Endodermal cell (in vitro differentiated cells): ENCODE data around the gene JAKMIP1. TPM values are rescaled to one million over a fixed set of nuclear protein-coding genes. Genes with fewer than 3 reads are reported as not detected.

Source experiments
- DNase-seq: peaks from one replicate; pipeline ENCODE4 v3.0.0-alpha.2; 2017
- H3K27ac ChIP-seq: 2 replicates; pipeline ENCODE4 v1.5.1; 2013; ENCODE audit warnings: mild to moderate bottlenecking, low read depth, low read length, moderate library complexity
- H3K27me3 ChIP-seq: 2 replicates; pipeline ENCODE4 v1.6.1; 2013; ENCODE audit warnings: mild to moderate bottlenecking, low read length, moderate library complexity; ENCODE audit not compliant: insufficient read depth, control insufficient read depth, poor library complexity, severe bottlenecking
- H3K36me3 ChIP-seq: 2 replicates; pipeline ENCODE4 v1.7.0; 2013; ENCODE audit warnings: mild to moderate bottlenecking, low read length, moderate library complexity; ENCODE audit not compliant: control insufficient read depth, insufficient read depth
- H3K4me1 ChIP-seq: one replicate; pipeline ENCODE4 v1.7.0; 2013; ENCODE audit warnings: low read length; ENCODE audit not compliant: control insufficient read depth, insufficient read depth
- H3K4me3 ChIP-seq: 2 replicates; pipeline ENCODE4 v1.5.1; 2013; ENCODE audit warnings: mild to moderate bottlenecking, low read length, moderate library complexity
- H3K9ac ChIP-seq: 2 replicates; pipeline ENCODE4 v1.6.1; 2013; ENCODE audit warnings: mild to moderate bottlenecking, low read length, moderate library complexity; ENCODE audit not compliant: poor library complexity, severe bottlenecking; ENCODE audit errors: extremely low read depth
- H3K9me3 ChIP-seq: 2 replicates; pipeline ENCODE4 v1.6.1; 2013; ENCODE audit warnings: mild to moderate bottlenecking, low read length, moderate library complexity; ENCODE audit not compliant: control insufficient read depth
- H3K27ac Mint-ChIP-seq: 2 replicates; pipeline ENCODE4 v1.8.0; 2020; ENCODE audit warnings: mixed read lengths
- H3K27me3 Mint-ChIP-seq: 2 replicates; pipeline ENCODE4 v1.8.0; 2021; ENCODE audit warnings: mild to moderate bottlenecking, mixed read lengths; ENCODE audit not compliant: insufficient read depth
- H3K36me3 Mint-ChIP-seq: 2 replicates; pipeline ENCODE4 v1.8.0; 2020; ENCODE audit warnings: low read depth, mixed read lengths
- H3K4me1 Mint-ChIP-seq: 2 replicates; pipeline ENCODE4 v1.8.0; 2020; ENCODE audit warnings: mixed read lengths
- H3K4me3 Mint-ChIP-seq: 2 replicates; pipeline ENCODE4 v1.8.0; 2020; ENCODE audit warnings: mild to moderate bottlenecking, moderate library complexity, mixed read lengths
- H3K9me3 Mint-ChIP-seq: 2 replicates; pipeline ENCODE4 v1.8.0; 2020; ENCODE audit warnings: mild to moderate bottlenecking, mixed read lengths
- WGBS, 2 experiments: methylation state at CpG; one replicate each; pipeline versions ENCODE4 v1.1.5 to v1.1.7; 2013; ENCODE audit warnings: missing lambda C conversion rate in 2 of 2, mixed read lengths in 1 of 2; ENCODE audit not compliant: insufficient coverage in 1 of 2, insufficient read length in 1 of 2; 5-methylcytosine and 5-hydroxymethylcytosine counted together
- total RNA-seq, 2 donors: library from RNA; stranded (reverse); fragmentation: NEBNext Ultra II Directional in 1 of 2; extraction: Animal tissue kit (Norgen Biotek cat#: 25700) in 1 of 2; gene quantifications; 2 replicates in 1 of 2; 3 replicates in 1 of 2; pipeline ENCODE4 v1.2.1, GENCODE V29; 2021
- TF ChIP-seq, protein P1 (sequence below): fragments of 200-600 bp; sonication (generic); conservative IDR thresholded peaks from 2 replicates; pipeline ENCODE4 v1.5.0; 2021; ENCODE audit warnings: antibody characterized with exemption, mild to moderate bottlenecking

The JAKMIP1 gene
- total RNA-seq, 2 donors from 2014 or later, result 10.4 to 11.2 TPM

DNA sequence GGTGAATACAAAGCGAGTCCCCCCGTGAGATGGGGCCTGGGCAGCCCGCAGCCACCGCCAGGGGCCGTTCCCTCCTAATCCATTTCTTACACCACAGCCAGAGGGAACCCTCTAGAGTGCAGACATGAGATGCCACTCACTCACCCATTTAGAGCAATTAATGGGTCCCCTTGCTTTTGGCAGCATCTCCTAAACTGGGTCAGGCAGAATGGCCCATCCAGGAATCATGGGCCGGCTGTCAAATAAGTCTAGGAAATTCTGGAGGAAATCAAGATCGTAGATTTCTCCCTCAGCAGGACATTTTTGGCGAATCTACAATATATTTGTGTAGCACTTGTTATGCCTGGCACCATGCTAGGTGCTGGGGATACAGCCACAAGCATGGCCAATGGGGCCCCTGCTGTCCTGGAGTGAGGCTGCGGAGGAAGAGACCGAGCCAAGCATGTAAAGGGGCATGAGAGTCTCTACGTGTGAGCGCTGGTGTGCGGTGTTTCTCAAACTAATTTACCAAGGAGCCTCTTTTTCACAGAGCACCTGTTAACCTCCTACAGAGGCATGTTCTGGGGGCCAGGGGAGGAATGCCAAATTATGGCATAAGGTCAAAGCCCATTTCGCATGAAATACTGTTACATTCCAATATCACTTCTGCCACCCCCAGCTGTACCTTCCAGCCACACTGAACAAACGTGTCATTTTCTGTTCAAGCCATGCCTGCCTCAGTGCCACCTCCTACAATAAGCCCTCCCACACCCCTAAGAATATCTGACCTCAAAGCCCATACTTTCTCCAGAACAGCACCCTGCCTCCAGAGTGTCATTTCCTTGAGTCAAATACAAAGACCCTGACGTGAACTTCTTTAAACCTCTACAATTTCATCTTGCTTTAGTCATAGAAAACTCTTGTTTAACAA lies 28.1 kb upstream of the JAKMIP1 start:
- Histone ChIP-seq H3K9ac (no peak overlapping the region), H3K4me3 (no peak overlapping the region), H3K36me3 (no peaks in the 10 kb centered on the region), H3K9me3 (no peaks in the 10 kb centered on the region), H3K27me3 (no peaks in the 10 kb centered on the region), H3K4me1 (peaks cover 9% of the 10 kb centered on the region), H3K27ac (no peak overlapping the region)
- peak; percentile 50 for DNase-seq
- H3K36me3 Mint-ChIP-seq, result no peaks in the 10 kb centered on the region
- no peak overlapping the region for H3K4me3 Mint-ChIP-seq
- 88 to 90% methylated on average over 9 to 16 of the region's 16 CpGs for WGBS, 2 experiments
- H3K4me1 Mint-ChIP-seq, result peaks cover 13% of the 10 kb centered on the region
- H3K27me3 Mint-ChIP-seq, result no peaks in the 10 kb centered on the region
- TF ChIP-seq, protein P1, sequence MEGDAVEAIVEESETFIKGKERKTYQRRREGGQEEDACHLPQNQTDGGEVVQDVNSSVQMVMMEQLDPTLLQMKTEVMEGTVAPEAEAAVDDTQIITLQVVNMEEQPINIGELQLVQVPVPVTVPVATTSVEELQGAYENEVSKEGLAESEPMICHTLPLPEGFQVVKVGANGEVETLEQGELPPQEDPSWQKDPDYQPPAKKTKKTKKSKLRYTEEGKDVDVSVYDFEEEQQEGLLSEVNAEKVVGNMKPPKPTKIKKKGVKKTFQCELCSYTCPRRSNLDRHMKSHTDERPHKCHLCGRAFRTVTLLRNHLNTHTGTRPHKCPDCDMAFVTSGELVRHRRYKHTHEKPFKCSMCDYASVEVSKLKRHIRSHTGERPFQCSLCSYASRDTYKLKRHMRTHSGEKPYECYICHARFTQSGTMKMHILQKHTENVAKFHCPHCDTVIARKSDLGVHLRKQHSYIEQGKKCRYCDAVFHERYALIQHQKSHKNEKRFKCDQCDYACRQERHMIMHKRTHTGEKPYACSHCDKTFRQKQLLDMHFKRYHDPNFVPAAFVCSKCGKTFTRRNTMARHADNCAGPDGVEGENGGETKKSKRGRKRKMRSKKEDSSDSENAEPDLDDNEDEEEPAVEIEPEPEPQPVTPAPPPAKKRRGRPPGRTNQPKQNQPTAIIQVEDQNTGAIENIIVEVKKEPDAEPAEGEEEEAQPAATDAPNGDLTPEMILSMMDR, result peak; percentile 23
- no peaks in the 10 kb centered on the region for H3K9me3 Mint-ChIP-seq
- no peak overlapping the region for H3K27ac Mint-ChIP-seq

DNA sequence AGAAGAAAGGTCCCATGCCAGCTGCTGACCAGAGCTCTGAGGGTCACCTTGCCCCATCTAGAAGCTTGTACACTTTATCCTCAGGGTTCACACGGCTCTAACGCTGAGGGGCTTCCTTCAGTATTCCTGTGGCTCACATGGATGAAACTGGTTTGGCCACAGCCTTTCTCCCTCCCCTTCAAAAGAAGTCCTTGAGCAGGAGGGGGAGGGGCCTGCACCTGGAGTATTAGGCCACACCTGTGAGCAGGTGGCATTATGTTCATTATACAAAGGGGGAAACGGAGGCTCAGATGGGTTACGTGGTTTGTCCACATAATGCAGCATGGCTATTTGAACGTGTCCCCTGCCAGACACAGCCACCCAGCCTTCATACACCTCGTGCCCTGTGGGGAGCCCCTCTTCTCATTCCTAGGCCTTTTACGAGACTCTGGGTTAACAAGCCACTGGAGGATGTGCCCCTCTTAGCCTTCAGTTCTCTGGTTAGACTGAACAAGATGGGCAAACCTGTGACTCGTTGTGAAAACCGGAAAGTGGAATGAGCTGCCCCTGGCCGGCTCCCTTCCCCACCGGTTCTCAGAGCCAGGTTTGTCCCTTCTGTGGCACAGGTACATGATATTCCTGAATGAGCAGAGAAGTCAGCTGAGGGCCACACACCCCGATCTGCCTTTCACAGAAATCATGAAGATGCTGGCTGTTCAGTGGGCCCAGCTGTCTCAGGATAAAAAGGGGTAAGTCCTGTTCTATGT lies 27.2 kb upstream of the JAKMIP1 start:
- Histone ChIP-seq H3K27ac (no peak overlapping the region), H3K27me3 (no peaks in the 10 kb centered on the region), H3K9me3 (no peaks in the 10 kb centered on the region), H3K4me1 (peaks cover 11% of the 10 kb centered on the region), H3K4me3 (no peak overlapping the region), H3K9ac (no peak overlapping the region), H3K36me3 (no peaks in the 10 kb centered on the region)
- H3K4me1 Mint-ChIP-seq, result peaks cover 16% of the 10 kb centered on the region
- peak; percentile 32 for DNase-seq
- no peak overlapping the region for H3K27ac Mint-ChIP-seq
- no peaks in the 10 kb centered on the region for H3K27me3 Mint-ChIP-seq
- no peaks in the 10 kb centered on the region for H3K9me3 Mint-ChIP-seq
- H3K36me3 Mint-ChIP-seq, result no peaks in the 10 kb centered on the region
- TF ChIP-seq, protein P1, result no peak
- no peak overlapping the region for H3K4me3 Mint-ChIP-seq
- 81 to 90% methylated on average over 12 of the region's 12 CpGs for WGBS, 2 experiments

DNA sequence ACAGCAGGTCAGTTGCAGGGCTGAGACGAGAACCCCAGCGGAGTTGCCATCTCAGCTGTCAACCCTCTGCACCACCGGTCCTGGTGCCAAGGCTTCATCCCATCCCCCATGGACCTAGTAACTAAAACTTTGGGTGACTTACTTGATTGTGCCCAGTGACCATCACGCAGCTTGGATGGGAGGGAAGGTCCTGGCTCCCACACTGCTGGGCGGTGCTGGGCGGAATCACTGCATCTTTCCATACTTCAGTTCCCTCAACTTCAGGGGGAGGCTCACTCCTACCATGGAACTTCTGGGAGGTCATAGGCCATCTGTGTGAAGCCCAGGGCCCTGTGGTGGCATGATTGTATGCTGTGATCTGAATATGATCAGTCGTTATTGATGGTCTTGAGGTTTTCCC lies 26.2 kb upstream of the JAKMIP1 start:
- no peaks in the 10 kb centered on the region for H3K27me3 ChIP-seq
- Mint-ChIP-seq H3K27ac (no peak overlapping the region), H3K4me3 (no peak overlapping the region), H3K4me1 (peaks cover 18% of the 10 kb centered on the region), H3K36me3 (no peaks in the 10 kb centered on the region), H3K9me3 (no peaks in the 10 kb centered on the region), H3K27me3 (peaks cover 2% of the 10 kb centered on the region)
- H3K9me3 ChIP-seq, result no peaks in the 10 kb centered on the region
- no peaks in the 10 kb centered on the region for H3K36me3 ChIP-seq
- peaks cover 11% of the 10 kb centered on the region for H3K4me1 ChIP-seq
- WGBS, 2 experiments, result 91 to 97% methylated on average over 2 to 7 of the region's 7 CpGs
- no peak overlapping the region for H3K4me3 ChIP-seq
- H3K9ac ChIP-seq, result no peak overlapping the region
- no peak overlapping the region for H3K27ac ChIP-seq
- peak; percentile 20 for DNase-seq
- TF ChIP-seq, protein P1, result no peak
